ENCODE data around the gene AP1S3. TPM values are rescaled to one million over a fixed set of nuclear protein-coding genes. Genes with fewer than 3 reads are reported as not detected.

The AP1S3 gene
- total RNA-seq, 1 experiment from 2014 or later = 66.3 TPM

- no peaks in the 10 kb centered on the region for H3K4me1 ChIP-seq (ENCODE audit: control insufficient read depth, insufficient read depth, low read length)
- H3K27me3 ChIP-seq (ENCODE audit: control insufficient read depth, insufficient read depth, low read length) = no peaks in the 10 kb centered on the region
- TF ChIP-seq TCF7L2 (IDR thresholded peaks at IDR 0.05; ENCODE audit: low read depth, low read length) = no peak
- TF ChIP-seq, protein P1, sequence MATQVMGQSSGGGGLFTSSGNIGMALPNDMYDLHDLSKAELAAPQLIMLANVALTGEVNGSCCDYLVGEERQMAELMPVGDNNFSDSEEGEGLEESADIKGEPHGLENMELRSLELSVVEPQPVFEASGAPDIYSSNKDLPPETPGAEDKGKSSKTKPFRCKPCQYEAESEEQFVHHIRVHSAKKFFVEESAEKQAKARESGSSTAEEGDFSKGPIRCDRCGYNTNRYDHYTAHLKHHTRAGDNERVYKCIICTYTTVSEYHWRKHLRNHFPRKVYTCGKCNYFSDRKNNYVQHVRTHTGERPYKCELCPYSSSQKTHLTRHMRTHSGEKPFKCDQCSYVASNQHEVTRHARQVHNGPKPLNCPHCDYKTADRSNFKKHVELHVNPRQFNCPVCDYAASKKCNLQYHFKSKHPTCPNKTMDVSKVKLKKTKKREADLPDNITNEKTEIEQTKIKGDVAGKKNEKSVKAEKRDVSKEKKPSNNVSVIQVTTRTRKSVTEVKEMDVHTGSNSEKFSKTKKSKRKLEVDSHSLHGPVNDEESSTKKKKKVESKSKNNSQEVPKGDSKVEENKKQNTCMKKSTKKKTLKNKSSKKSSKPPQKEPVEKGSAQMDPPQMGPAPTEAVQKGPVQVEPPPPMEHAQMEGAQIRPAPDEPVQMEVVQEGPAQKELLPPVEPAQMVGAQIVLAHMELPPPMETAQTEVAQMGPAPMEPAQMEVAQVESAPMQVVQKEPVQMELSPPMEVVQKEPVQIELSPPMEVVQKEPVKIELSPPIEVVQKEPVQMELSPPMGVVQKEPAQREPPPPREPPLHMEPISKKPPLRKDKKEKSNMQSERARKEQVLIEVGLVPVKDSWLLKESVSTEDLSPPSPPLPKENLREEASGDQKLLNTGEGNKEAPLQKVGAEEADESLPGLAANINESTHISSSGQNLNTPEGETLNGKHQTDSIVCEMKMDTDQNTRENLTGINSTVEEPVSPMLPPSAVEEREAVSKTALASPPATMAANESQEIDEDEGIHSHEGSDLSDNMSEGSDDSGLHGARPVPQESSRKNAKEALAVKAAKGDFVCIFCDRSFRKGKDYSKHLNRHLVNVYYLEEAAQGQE (IDR thresholded peaks at IDR 0.05; ENCODE audit: insufficient read depth in 1 of 2, low read depth in 2 of 2, low read length in 1 of 2) = no peak
- TF ChIP-seq, protein P2, sequence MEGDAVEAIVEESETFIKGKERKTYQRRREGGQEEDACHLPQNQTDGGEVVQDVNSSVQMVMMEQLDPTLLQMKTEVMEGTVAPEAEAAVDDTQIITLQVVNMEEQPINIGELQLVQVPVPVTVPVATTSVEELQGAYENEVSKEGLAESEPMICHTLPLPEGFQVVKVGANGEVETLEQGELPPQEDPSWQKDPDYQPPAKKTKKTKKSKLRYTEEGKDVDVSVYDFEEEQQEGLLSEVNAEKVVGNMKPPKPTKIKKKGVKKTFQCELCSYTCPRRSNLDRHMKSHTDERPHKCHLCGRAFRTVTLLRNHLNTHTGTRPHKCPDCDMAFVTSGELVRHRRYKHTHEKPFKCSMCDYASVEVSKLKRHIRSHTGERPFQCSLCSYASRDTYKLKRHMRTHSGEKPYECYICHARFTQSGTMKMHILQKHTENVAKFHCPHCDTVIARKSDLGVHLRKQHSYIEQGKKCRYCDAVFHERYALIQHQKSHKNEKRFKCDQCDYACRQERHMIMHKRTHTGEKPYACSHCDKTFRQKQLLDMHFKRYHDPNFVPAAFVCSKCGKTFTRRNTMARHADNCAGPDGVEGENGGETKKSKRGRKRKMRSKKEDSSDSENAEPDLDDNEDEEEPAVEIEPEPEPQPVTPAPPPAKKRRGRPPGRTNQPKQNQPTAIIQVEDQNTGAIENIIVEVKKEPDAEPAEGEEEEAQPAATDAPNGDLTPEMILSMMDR (IDR thresholded peaks at IDR 0.05) = no peak
- TF ChIP-seq POLR2AphosphoS5 (IDR thresholded peaks at IDR 0.05; ENCODE audit: low read depth, low read length) = no peak
- no peak for TF ChIP-seq SIN3A (IDR thresholded peaks at IDR 0.05; ENCODE audit: borderline replicate concordance, insufficient read depth, low read depth, low read length)
- no peak overlapping the region for H3K27ac ChIP-seq (ENCODE audit: low read length)
- intact Hi-C loops (cut with micrococcal nuclease; ENCODE audit: unreplicated experiment) (no loop called here), in situ Hi-C loops (cut with HindIII; ENCODE audit: low pct_unique_long_range_greater_than_20kb, low sequenced_read_pairs) (no loop called here)
- ChIA-PET CTCF (no interaction called here), POLR2A (no interaction called here)
- H3K36me3 ChIP-seq (ENCODE audit: control insufficient read depth, insufficient read depth, low read length) = peaks cover 2% of the 10 kb centered on the region; the same call in 1 of the 2 replicates
- H3K4me3 ChIP-seq (ENCODE audit: low read depth in 2 of 2, low read length in 2 of 2) = no peak overlapping the region
- ATAC-seq (no peak), DNase-seq (ENCODE audit: low read depth, low spot score) (no peak)
- no peaks in the 10 kb centered on the region for H3K9me3 ChIP-seq (ENCODE audit: control insufficient read depth, insufficient read depth, low read depth, low read length)
- BruUV-seq (replicated peaks) = no TSS peak
Measured at GRCh38 chr2:223870840-223871611, 33.6 kb upstream of the AP1S3 start.

DNA sequence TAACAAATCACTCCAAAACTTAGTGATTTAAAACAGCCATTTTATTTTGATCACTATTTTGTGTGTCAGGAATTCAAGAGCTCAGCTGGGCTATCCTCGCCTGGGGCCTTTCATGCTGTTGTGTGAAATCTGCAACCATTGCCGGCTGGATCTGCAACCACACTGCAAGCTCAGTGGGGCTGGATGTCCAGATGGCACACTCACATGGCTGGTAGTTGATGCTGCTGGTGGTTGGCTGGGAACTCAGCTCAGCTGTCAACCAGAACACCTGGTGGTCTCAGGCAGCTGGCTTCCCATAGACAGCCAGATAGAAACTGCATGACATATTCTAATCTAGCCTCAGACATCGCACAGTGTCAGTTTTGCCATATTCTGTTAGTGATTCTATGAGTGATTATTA lies 30.6 kb upstream of the AP1S3 start:
- in situ Hi-C loops (cut with HindIII; ENCODE audit: low pct_unique_long_range_greater_than_20kb, low sequenced_read_pairs) = no loop called here
- no peak for ATAC-seq
- no peaks in the 10 kb centered on the region for H3K36me3 ChIP-seq (ENCODE audit: control insufficient read depth, insufficient read depth, low read length)
- no peaks in the 10 kb centered on the region for H3K9me3 ChIP-seq (ENCODE audit: control insufficient read depth, insufficient read depth, low read depth, low read length)
- BruUV-seq (replicated peaks) = no TSS peak
- TF ChIP-seq, protein P1 (IDR thresholded peaks at IDR 0.05; ENCODE audit: insufficient read depth in 1 of 2, low read depth in 2 of 2, low read length in 1 of 2) = no peak
- TF ChIP-seq POLR2AphosphoS5 (IDR thresholded peaks at IDR 0.05; ENCODE audit: low read depth, low read length) (no peak), SIN3A (IDR thresholded peaks at IDR 0.05; ENCODE audit: borderline replicate concordance, insufficient read depth, low read depth, low read length) (no peak)
- H3K4me1 ChIP-seq (ENCODE audit: control insufficient read depth, insufficient read depth, low read length) = no peaks in the 10 kb centered on the region
- H3K4me3 ChIP-seq (ENCODE audit: low read depth in 2 of 2, low read length in 2 of 2) = no peak overlapping the region
- no peak overlapping the region for H3K27ac ChIP-seq (ENCODE audit: low read length)
- intact Hi-C loops (cut with micrococcal nuclease; ENCODE audit: unreplicated experiment) = no loop called here
- no peak for DNase-seq (ENCODE audit: low read depth, low spot score)
- ChIA-PET CTCF (no interaction called here), POLR2A (no interaction called here)
- no peaks in the 10 kb centered on the region for H3K27me3 ChIP-seq (ENCODE audit: control insufficient read depth, insufficient read depth, low read length)
